ENCODE measurements around the gene ANKRD24.

The ANKRD24 gene

GRCh38 chr19:4172861-4173473, 9.5 kb upstream of the ANKRD24 start:
- no peak for DNase-seq (ENCODE audit: low read depth, low spot score)
- POLR2A ChIA-PET: no interaction called here

GRCh38 chr19:4173479-4174212, 8.8 kb upstream of the ANKRD24 start:
- ChIA-PET POLR2A (no interaction called here), CTCF (interaction anchor here (1.3 to 1.5 kb wide), 2 partner anchors 13 to 33 kb away, joined by 3 read pairs; no protein-coding TSS in a partner anchor)
- no peak for DNase-seq (ENCODE audit: low read depth, low spot score)
- no peak overlapping the region for H3K4me3 ChIP-seq (ENCODE audit: low read depth, low read length)
- no peak for TF ChIP-seq CTCF (IDR thresholded peaks at IDR 0.05; ENCODE audit: insufficient read depth, low read length, missing control alignments)

More at GRCh38 chr19:4172861-4173473, 9.5 kb upstream of the ANKRD24 start:
- H3K4me3 ChIP-seq (ENCODE audit: low read depth, low read length): no peak overlapping the region
- CTCF ChIA-PET: interaction anchor here (0.6 to 1.5 kb wide), 2 partner anchors 13 to 32 kb away, joined by 3 read pairs; no protein-coding TSS in a partner anchor
- no peak for TF ChIP-seq CTCF (IDR thresholded peaks at IDR 0.05; ENCODE audit: insufficient read depth, low read length, missing control alignments)

GRCh38 chr19:4174213-4174894, 8.1 kb upstream of the ANKRD24 start:
- ChIA-PET POLR2A (no interaction called here), CTCF (interaction anchor here (1.3 to 1.5 kb wide), 2 partner anchors 12 to 34 kb away, joined by 3 read pairs; no protein-coding TSS in a partner anchor)
- no peak for DNase-seq (ENCODE audit: low read depth, low spot score)
- no peak for TF ChIP-seq CTCF (IDR thresholded peaks at IDR 0.05; ENCODE audit: insufficient read depth, low read length, missing control alignments)
- no peak overlapping the region for H3K4me3 ChIP-seq (ENCODE audit: low read depth, low read length)

- ChIA-PET CTCF (interaction anchor here (1.1 to 1.3 kb wide), 2 partner anchors 12 to 34 kb away, joined by 3 read pairs; no protein-coding TSS in a partner anchor), POLR2A (interaction anchor here (0.8 kb wide), 1 partner anchor 8 kb away, joined by 3 read pairs; no protein-coding TSS in a partner anchor)
- no peak overlapping the region for H3K4me3 ChIP-seq (ENCODE audit: low read depth, low read length)
- no peak for TF ChIP-seq CTCF (IDR thresholded peaks at IDR 0.05; ENCODE audit: insufficient read depth, low read length, missing control alignments)
- DNase-seq (ENCODE audit: low read depth, low spot score): no peak
Observed at GRCh38 chr19:4174895-4175668, 7.4 kb upstream of the ANKRD24 start.

GRCh38 chr19:4175669-4175931, 6.9 kb upstream of the ANKRD24 start:
- POLR2A ChIA-PET: interaction anchor here (0.8 kb wide), 1 partner anchor 9 kb away, joined by 3 read pairs; no protein-coding TSS in a partner anchor

More at GRCh38 chr19:4175669-4175931, 6.9 kb upstream of the ANKRD24 start:
- no peak for DNase-seq (ENCODE audit: low read depth, low spot score)
- CTCF ChIA-PET: interaction anchor here (1.1 kb wide), 1 partner anchor 12 kb away, joined by 3 read pairs; no protein-coding TSS in a partner anchor
- no peak for TF ChIP-seq CTCF (IDR thresholded peaks at IDR 0.05; ENCODE audit: insufficient read depth, low read length, missing control alignments)
- no peak overlapping the region for H3K4me3 ChIP-seq (ENCODE audit: low read depth, low read length)
